OCI-LY3 (cell line): ENCODE measurements around the gene GTF2I.
"Not testable (repeated sequence)": the region's sequence is repeated elsewhere in the genome, so short reads cannot be mapped to it uniquely, and the experiment has no call there.

Experiments used
- EZH2phosphoT487 ChIP-seq: fragments of 200-600 bp; shearing (Covaris generic); IDR thresholded peaks from 2 replicates; pipeline ENCODE4 v1.6.1; 2018; ENCODE audit warnings: antibody characterized with exemption, mixed run types, low read depth
- TF ChIP-seq, protein P1 (sequence below): fragments of 200-600, 300-600 bp; sonication (generic); IDR thresholded peaks from 2 replicates; pipeline ENCODE4 v1.5.1; 2014; ENCODE audit warnings: antibody characterized with exemption, low read length, low read depth

DNA sequence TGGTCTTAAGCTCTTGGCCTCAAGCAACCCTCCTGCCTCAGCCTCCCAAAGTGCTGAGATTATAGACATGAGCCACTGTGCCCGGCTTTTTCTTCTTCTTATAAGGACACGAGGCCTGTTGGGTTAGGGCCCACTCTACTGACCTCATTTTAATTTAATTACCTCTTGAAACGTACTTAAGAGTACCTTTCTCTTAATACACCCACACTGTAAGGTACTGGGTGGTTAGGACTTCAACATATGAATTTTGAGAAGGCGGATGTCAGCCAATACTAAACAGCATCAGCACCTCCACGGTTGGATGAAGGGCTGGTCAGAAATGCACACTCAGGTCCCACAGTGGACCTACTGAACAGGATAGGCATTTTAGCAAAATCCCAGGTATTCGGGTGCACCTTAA is 124.2 kb downstream of the GTF2I start:
- TF ChIP-seq, protein P1, sequence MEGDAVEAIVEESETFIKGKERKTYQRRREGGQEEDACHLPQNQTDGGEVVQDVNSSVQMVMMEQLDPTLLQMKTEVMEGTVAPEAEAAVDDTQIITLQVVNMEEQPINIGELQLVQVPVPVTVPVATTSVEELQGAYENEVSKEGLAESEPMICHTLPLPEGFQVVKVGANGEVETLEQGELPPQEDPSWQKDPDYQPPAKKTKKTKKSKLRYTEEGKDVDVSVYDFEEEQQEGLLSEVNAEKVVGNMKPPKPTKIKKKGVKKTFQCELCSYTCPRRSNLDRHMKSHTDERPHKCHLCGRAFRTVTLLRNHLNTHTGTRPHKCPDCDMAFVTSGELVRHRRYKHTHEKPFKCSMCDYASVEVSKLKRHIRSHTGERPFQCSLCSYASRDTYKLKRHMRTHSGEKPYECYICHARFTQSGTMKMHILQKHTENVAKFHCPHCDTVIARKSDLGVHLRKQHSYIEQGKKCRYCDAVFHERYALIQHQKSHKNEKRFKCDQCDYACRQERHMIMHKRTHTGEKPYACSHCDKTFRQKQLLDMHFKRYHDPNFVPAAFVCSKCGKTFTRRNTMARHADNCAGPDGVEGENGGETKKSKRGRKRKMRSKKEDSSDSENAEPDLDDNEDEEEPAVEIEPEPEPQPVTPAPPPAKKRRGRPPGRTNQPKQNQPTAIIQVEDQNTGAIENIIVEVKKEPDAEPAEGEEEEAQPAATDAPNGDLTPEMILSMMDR: not testable (repeated sequence)
- TF ChIP-seq EZH2phosphoT487: not testable (repeated sequence)
